ENCODE results near the gene ATP1B4. TPM values are rescaled to one million over a fixed set of nuclear protein-coding genes. Genes with fewer than 3 reads are reported as not detected.

The ATP1B4 gene
- polyA plus RNA-seq, 1 donor (not counting 4 experiments of a cell fraction or from before 2014, with no cell fraction given) = not detected

GRCh38 chrX:120316587-120317283, 45.2 kb upstream of the ATP1B4 start:
- DNase-seq (ENCODE audit: low read depth, low spot score) = peak; percentile 26
- dilution Hi-C loops (cut with MboI; ENCODE audit: extremely low pct_ligation_motif_present, low sequenced_read_pairs) = no loop called here
- Histone ChIP-seq H3K4me1 (ENCODE audit: control insufficient read depth, extremely low read depth, insufficient read depth, low read length) (peaks cover 10% of the 10 kb centered on the region), H3K4me3 (ENCODE audit: control insufficient read depth in 2 of 3, extremely low read depth in 1 of 3, insufficient read depth in 2 of 3, low read depth in 1 of 3, low read length in 3 of 3) (no peak overlapping the region), H2AFZ (ENCODE audit: control insufficient read depth, low read length) (no peak overlapping the region), H3K27ac (ENCODE audit: control insufficient read depth, insufficient read depth, low read length) (no peak overlapping the region), H3K27me3 (ENCODE audit: control insufficient read depth, extremely low read depth, insufficient read depth, low read length) (peaks cover 3% of the 10 kb centered on the region), H3K9me1 (ENCODE audit: control insufficient read depth, extremely low read depth, insufficient read depth, low read length) (no peaks in the 10 kb centered on the region), H3K4me2 (ENCODE audit: control insufficient read depth, extremely low read depth, insufficient read depth, low read depth, low read length) (no peak overlapping the region), H3K9me3 (ENCODE audit: control insufficient read depth, low read depth, low read length) (no peaks in the 10 kb centered on the region), H3K79me2 (ENCODE audit: control insufficient read depth, insufficient read depth, low read length) (no peaks in the 10 kb centered on the region), H3K9ac (ENCODE audit: control insufficient read depth, extremely low read depth, insufficient read depth, low read length) (no peak overlapping the region), H4K20me1 (ENCODE audit: control insufficient read depth, extremely low read depth, insufficient read depth, low read length) (no peaks in the 10 kb centered on the region), H3K36me3 (ENCODE audit: control insufficient read depth in 2 of 2, extremely low read depth in 1 of 2, insufficient read depth in 2 of 2, low read length in 2 of 2) (no peaks in the 10 kb centered on the region)
- no peak for FAIRE-seq
- no peak for TF ChIP-seq CTCF (optimal IDR thresholded peaks at IDR 0.05 in 1 of 3, IDR thresholded peaks at IDR 0.05 in 1 of 3, conservative IDR thresholded peaks at IDR 0.05 in 1 of 3; ENCODE audit: extremely low read depth in 1 of 3, insufficient read depth in 2 of 3, low read length in 3 of 3)
- no peak for TF ChIP-seq EZH2 (IDR thresholded peaks at IDR 0.05; ENCODE audit: low read length)

DNA sequence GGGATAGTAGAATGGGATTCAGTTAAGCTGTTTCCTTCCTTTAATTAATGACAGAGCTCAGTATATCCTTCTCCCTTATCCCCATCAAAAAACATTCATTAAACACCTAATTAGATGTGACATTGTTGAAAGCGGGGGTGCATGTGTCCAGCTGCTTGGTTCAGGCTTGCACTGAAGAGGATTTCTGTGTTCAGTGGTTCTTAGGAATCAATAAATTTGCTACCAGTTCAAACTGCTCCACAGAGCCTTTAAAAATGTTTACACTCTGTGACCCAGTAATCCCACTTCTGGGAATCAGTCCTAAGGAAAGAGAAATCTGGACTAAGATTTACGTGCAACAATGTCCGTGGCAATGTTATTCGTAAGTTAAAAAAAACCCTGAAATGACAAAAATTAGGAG, 43.5 kb upstream of the ATP1B4 start:
- Histone ChIP-seq H3K4me2 (ENCODE audit: control insufficient read depth, extremely low read depth, insufficient read depth, low read depth, low read length) (no peak overlapping the region), H3K36me3 (ENCODE audit: control insufficient read depth in 2 of 2, extremely low read depth in 1 of 2, insufficient read depth in 2 of 2, low read length in 2 of 2) (no peaks in the 10 kb centered on the region), H3K9ac (ENCODE audit: control insufficient read depth, extremely low read depth, insufficient read depth, low read length) (no peak overlapping the region), H3K9me1 (ENCODE audit: control insufficient read depth, extremely low read depth, insufficient read depth, low read length) (no peaks in the 10 kb centered on the region), H2AFZ (ENCODE audit: control insufficient read depth, low read length) (no peak overlapping the region), H3K27me3 (ENCODE audit: control insufficient read depth, extremely low read depth, insufficient read depth, low read length) (peaks cover 3% of the 10 kb centered on the region), H3K79me2 (ENCODE audit: control insufficient read depth, insufficient read depth, low read length) (no peaks in the 10 kb centered on the region), H3K27ac (ENCODE audit: control insufficient read depth, insufficient read depth, low read length) (no peak overlapping the region), H3K4me3 (ENCODE audit: control insufficient read depth in 2 of 3, extremely low read depth in 1 of 3, insufficient read depth in 2 of 3, low read depth in 1 of 3, low read length in 3 of 3) (no peak overlapping the region), H3K4me1 (ENCODE audit: control insufficient read depth, extremely low read depth, insufficient read depth, low read length) (peaks cover 10% of the 10 kb centered on the region), H3K9me3 (ENCODE audit: control insufficient read depth, low read depth, low read length) (no peaks in the 10 kb centered on the region), H4K20me1 (ENCODE audit: control insufficient read depth, extremely low read depth, insufficient read depth, low read length) (no peaks in the 10 kb centered on the region)
- no peak for DNase-seq (ENCODE audit: low read depth, low spot score)
- dilution Hi-C loops (cut with MboI; ENCODE audit: extremely low pct_ligation_motif_present, low sequenced_read_pairs) = no loop called here
- no peak for FAIRE-seq
- TF ChIP-seq CTCF (optimal IDR thresholded peaks at IDR 0.05 in 1 of 3, IDR thresholded peaks at IDR 0.05 in 1 of 3, conservative IDR thresholded peaks at IDR 0.05 in 1 of 3; ENCODE audit: extremely low read depth in 1 of 3, insufficient read depth in 2 of 3, low read length in 3 of 3) = no peak
- no peak for TF ChIP-seq EZH2 (IDR thresholded peaks at IDR 0.05; ENCODE audit: low read length)

Data from keratinocyte (primary cell).